GM12878 (cell line): Measurements from ENCODE around the gene GRM5. TPM values are rescaled to one million over a fixed set of nuclear protein-coding genes. Genes with fewer than 3 reads are reported as not detected.
A peak's percentile ranks its signal among the peaks of the same experiment; 100 is the strongest.
"Not testable (repeated sequence)": the region's sequence is repeated elsewhere in the genome, so short reads cannot be mapped to it uniquely, and the experiment has no call there.

ENCODE experiments used
- ATAC-seq: fragments of 200-7000 bp; cut with Tn5 transposase; 3 replicates; pipeline ENCODE4 v1.9.1; 2020; ENCODE audit warnings: mild to moderate bottlenecking, moderate library complexity
- BruUV-seq: library from RNA; stranded (reverse); fragments of 400-500 nt; replicated peaks from 2 replicates; lab custom pipeline; 2021; lab: Mats Ljungman, UMichigan
- CTCF ChIA-PET: fragments of 300-600 bp; sonication (Branson Sonifier 250); formaldehyde crosslinking; extraction: SDS; loops from one replicate; lab custom pipeline; 2021; ENCODE audit warnings: inconsistent platforms; lab: Yijun Ruan, JAX
- POLR2A ChIA-PET: fragments of 350-600 bp; formaldehyde crosslinking; extraction: SDS; loops from one replicate; lab custom pipeline; 2021; ENCODE audit warnings: inconsistent platforms; lab: Charles Lee
- RAD21 ChIA-PET: fragments of 300-600 bp; sonication (Branson Sonifier 250); formaldehyde crosslinking; loops from one replicate; lab custom pipeline; 2023; ENCODE audit warnings: antibody characterized with exemption; ENCODE audit not compliant: unreplicated experiment; lab: Charles Lee
- SMC1A ChIA-PET: fragments of 300-600 bp; sonication (Branson Sonifier 250); formaldehyde crosslinking; loops from one replicate; lab custom pipeline; 2023; ENCODE audit not compliant: unreplicated experiment, uncharacterized antibody; lab: Charles Lee
- DNase-seq: peaks from one replicate; pipeline ENCODE4 v3.0.0-alpha.2; 2011; ENCODE audit warnings: low read depth, low spot score
- FAIRE-seq: peaks from 3 replicates; lab custom pipeline; 2011; peaks lifted over from hg19 to GRCh38; lab: Jason Lieb, UNC
- H2AFZ ChIP-seq: 2 replicates; pipeline ENCODE4 v1.6.0; 2011; ENCODE audit warnings: low read depth, low read length, control low read depth; ENCODE audit not compliant: control insufficient read depth
- H3K27ac ChIP-seq: 2 replicates; pipeline ENCODE4 v1.5.1; 2011; ENCODE audit warnings: control low read depth; ENCODE audit not compliant: control insufficient read depth, insufficient read depth
- H3K27me3 ChIP-seq, 2 experiments: replicated peaks in 1 of 2; 2 replicates each; pipeline versions ENCODE4 v1.6.0 to v1.6.1; 2011; ENCODE audit warnings: low read length in 1 of 2; ENCODE audit not compliant: control insufficient read depth in 2 of 2, insufficient read depth in 2 of 2
- H3K36me3 ChIP-seq, 2 experiments: 2 replicates each; pipeline ENCODE4 v1.5.1; 2011; ENCODE audit warnings: low read length in 1 of 2; ENCODE audit not compliant: control insufficient read depth in 2 of 2, insufficient read depth in 2 of 2
- H3K4me1 ChIP-seq: 2 replicates; pipeline ENCODE4 v1.6.1; 2011; ENCODE audit warnings: mild to moderate bottlenecking, low read length, moderate library complexity, mixed read lengths; ENCODE audit not compliant: control insufficient read depth, insufficient read depth
- H3K4me2 ChIP-seq: 2 replicates; pipeline ENCODE4 v1.6.0; 2011; ENCODE audit warnings: control low read depth; ENCODE audit not compliant: control insufficient read depth, insufficient read depth
- H3K4me3 ChIP-seq: fragments of 200-600 bp; sonication (generic); 2 replicates; pipeline ENCODE4 v1.5.1; 2016
- H3K79me2 ChIP-seq: 2 replicates; pipeline ENCODE4 v1.6.0; 2011; ENCODE audit warnings: low read length; ENCODE audit not compliant: control insufficient read depth, insufficient read depth
- H3K9ac ChIP-seq: 2 replicates; pipeline ENCODE4 v1.8.0; 2011; ENCODE audit warnings: low read length, control low read depth, mixed read lengths; ENCODE audit not compliant: control insufficient read depth, insufficient read depth
- H3K9me3 ChIP-seq: replicated peaks from 3 replicates; pipeline ENCODE4 v1.5.1; 2011; ENCODE audit warnings: mild to moderate bottlenecking, low read length; ENCODE audit not compliant: control insufficient read depth, insufficient read depth
- H4K20me1 ChIP-seq: 2 replicates; pipeline ENCODE4 v1.6.0; 2011; ENCODE audit not compliant: control insufficient read depth, insufficient read depth
- WGBS: methylation state at CpG from one replicate; pipeline ENCODE4 v1.1.6; 2016; ENCODE audit warnings: low lambda C conversion rate; ENCODE audit not compliant: insufficient replicate concordance, insufficient coverage; ENCODE audit errors: missing lambda C conversion rate; 5-methylcytosine and 5-hydroxymethylcytosine counted together
- in situ Hi-C: fragments of 300-500 bp; cut with MboI; formaldehyde crosslinking; loops from 9 replicates; pipeline ENCODE4 v1.14.3; 2018; ENCODE audit warnings: mixed read lengths
- intact Hi-C: fragments of 100-400 bp; cut with micrococcal nuclease; formaldehyde crosslinking; loops from one replicate; pipeline ENCODE4 v1.14.2; 2022; ENCODE audit not compliant: unreplicated experiment
- polyA plus RNA-seq, 11 experiments: library from polyadenylated mRNA; depleted of rRNA in 4 of 11; unstranded in 6 of 11; stranded (reverse) in 5 of 11; fragments of >200 nt; fragmentation: Nextera tagmentation in 4 of 11; fragmentation: Illumina TruSeq in 1 of 11; extraction: Ambion mirVana in 4 of 11; extraction: Trizol in 1 of 11; gene quantifications; 1 replicate in 1 of 11; 2 replicates in 10 of 11; pipeline versions ENCODE4 v1.2.1 to v1.2.3, GENCODE V29; 2011 to 2016; ENCODE audit warnings: inconsistent platforms in 2 of 11, missing spikeins in 2 of 11, low read depth in 1 of 11
- total RNA-seq, 4 experiments: library from RNA; depleted of rRNA in 3 of 4; stranded (reverse); fragments of >200 nt in 3 of 4; fragmentation: Illumina TruSeq in 1 of 4; extraction: Trizol in 1 of 4; gene quantifications; 2 replicates each; pipeline versions ENCODE4 v1.2.1 to v1.2.3, GENCODE V29; 2013 to 2021

Gene GRM5
- total and polyA plus RNA-seq, 10 of the 15 experiments (the other 5 are each of a cell fraction or from before 2014, with no cell fraction given): not detected

- SMC1A ChIA-PET, BruUV-seq, H3K9ac ChIP-seq, CTCF ChIA-PET, H3K79me2 ChIP-seq, POLR2A ChIA-PET, in situ Hi-C loops, H3K27me3 ChIP-seq, H3K27ac ChIP-seq, DNase-seq, H4K20me1 ChIP-seq, H3K4me2 ChIP-seq, H2AFZ ChIP-seq, H3K36me3 ChIP-seq, H3K4me1 ChIP-seq, intact Hi-C loops, RAD21 ChIA-PET, FAIRE-seq, H3K4me3 ChIP-seq, H3K9me3 ChIP-seq: not testable (repeated sequence)
- ATAC-seq: peak; percentile 54
Measured at GRCh38 chr11:88948908-88949307, 116.9 kb downstream of the GRM5 start.

- H3K36me3 ChIP-seq, H3K79me2 ChIP-seq, DNase-seq, in situ Hi-C loops, intact Hi-C loops, SMC1A ChIA-PET, H3K27ac ChIP-seq, H3K9ac ChIP-seq, H3K4me1 ChIP-seq, H4K20me1 ChIP-seq, BruUV-seq, RAD21 ChIA-PET, H3K9me3 ChIP-seq, H3K4me3 ChIP-seq, H2AFZ ChIP-seq, POLR2A ChIA-PET, CTCF ChIA-PET, H3K4me2 ChIP-seq, H3K27me3 ChIP-seq: not testable (repeated sequence)
- ATAC-seq (peak; percentile 79), FAIRE-seq (peak; percentile 23)
- 33% methylated on average over 6 of the region's 6 CpGs for WGBS
Measured at GRCh38 chr11:88947843-88948572, 117.8 kb downstream of the GRM5 start.

- FAIRE-seq, intact Hi-C loops, H3K9me3 ChIP-seq, SMC1A ChIA-PET, DNase-seq, H3K4me1 ChIP-seq, POLR2A ChIA-PET, ATAC-seq, in situ Hi-C loops, H3K27me3 ChIP-seq, H4K20me1 ChIP-seq, H3K4me3 ChIP-seq, H3K79me2 ChIP-seq, RAD21 ChIA-PET, CTCF ChIA-PET, H3K9ac ChIP-seq, H3K36me3 ChIP-seq, BruUV-seq, H2AFZ ChIP-seq, H3K4me2 ChIP-seq, H3K27ac ChIP-seq: not testable (repeated sequence)
- WGBS: 0% methylated on average over 1 of the region's 1 CpG
Measured at GRCh38 chr11:88929665-88930064, 136.1 kb downstream of the GRM5 start.
